Measurements from ENCODE around the gene KIAA1217. TPM values are rescaled to one million over a fixed set of nuclear protein-coding genes. Genes with fewer than 3 reads are reported as not detected.

KIAA1217 gene
- total RNA-seq, 1 donor from 2014 or later = 13.0 TPM

GRCh38 chr10:24229909-24230308 lies 21.0 kb downstream of the KIAA1217 start:
- Histone ChIP-seq H3K4me1 (no peaks in the 10 kb centered on the region), H3K9me3 (no peaks in the 10 kb centered on the region), H3K4me3 (no peak overlapping the region), H3K27ac (no peak overlapping the region), H3K27me3 (no peaks in the 10 kb centered on the region), H3K36me3 (no peaks in the 10 kb centered on the region)
- intact Hi-C loops (cut with DNase I) = no loop called here
- DNase-seq (ENCODE audit: low spot score in 2 of 2) = no peak
- TF ChIP-seq, protein P1, sequence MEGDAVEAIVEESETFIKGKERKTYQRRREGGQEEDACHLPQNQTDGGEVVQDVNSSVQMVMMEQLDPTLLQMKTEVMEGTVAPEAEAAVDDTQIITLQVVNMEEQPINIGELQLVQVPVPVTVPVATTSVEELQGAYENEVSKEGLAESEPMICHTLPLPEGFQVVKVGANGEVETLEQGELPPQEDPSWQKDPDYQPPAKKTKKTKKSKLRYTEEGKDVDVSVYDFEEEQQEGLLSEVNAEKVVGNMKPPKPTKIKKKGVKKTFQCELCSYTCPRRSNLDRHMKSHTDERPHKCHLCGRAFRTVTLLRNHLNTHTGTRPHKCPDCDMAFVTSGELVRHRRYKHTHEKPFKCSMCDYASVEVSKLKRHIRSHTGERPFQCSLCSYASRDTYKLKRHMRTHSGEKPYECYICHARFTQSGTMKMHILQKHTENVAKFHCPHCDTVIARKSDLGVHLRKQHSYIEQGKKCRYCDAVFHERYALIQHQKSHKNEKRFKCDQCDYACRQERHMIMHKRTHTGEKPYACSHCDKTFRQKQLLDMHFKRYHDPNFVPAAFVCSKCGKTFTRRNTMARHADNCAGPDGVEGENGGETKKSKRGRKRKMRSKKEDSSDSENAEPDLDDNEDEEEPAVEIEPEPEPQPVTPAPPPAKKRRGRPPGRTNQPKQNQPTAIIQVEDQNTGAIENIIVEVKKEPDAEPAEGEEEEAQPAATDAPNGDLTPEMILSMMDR (IDR thresholded peaks at IDR 0.05) = no peak

DNA sequence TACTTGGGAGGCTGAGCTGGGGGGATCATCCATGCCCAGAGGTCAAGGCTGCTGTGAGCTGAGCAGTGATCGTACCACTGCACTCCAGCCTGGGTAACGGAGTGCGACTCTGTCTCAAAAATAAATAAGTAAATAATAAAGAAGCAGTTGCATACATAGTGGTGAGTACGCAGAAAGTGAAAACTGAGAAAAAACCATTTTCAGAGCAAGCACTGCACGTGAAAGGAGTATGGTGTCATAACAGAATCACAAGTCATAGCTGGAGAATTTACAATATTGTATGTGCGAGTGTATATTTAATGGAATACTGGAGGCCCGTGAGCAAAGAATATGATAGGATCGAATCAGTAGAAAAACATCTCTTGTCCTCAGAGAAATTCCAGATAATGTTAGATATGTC lies 22.3 kb downstream of the KIAA1217 start:
- intact Hi-C loops (cut with DNase I) = no loop called here
- TF ChIP-seq, protein P1 (IDR thresholded peaks at IDR 0.05) = no peak
- no peaks in the 10 kb centered on the region for H3K36me3 ChIP-seq

GRCh38 chr10:24234784-24235183 lies 25.8 kb downstream of the KIAA1217 start:
- Histone ChIP-seq H3K9me3 (no peaks in the 10 kb centered on the region), H3K4me3 (no peak overlapping the region), H3K4me1 (peaks cover 1 to 2% of the 10 kb centered on the region in 2 donors), H3K36me3 (no peaks in the 10 kb centered on the region), H3K27ac (no peak overlapping the region), H3K27me3 (no peaks in the 10 kb centered on the region)
- no peak for DNase-seq (ENCODE audit: low spot score in 2 of 2)
- intact Hi-C loops (cut with DNase I) = no loop called here
- TF ChIP-seq, protein P1 (IDR thresholded peaks at IDR 0.05) = no peak

More for the DNA sequence above, 22.3 kb downstream of the KIAA1217 start:
- no peaks in the 10 kb centered on the region for H3K4me1 ChIP-seq
- H3K27ac ChIP-seq = no peak overlapping the region
- no peaks in the 10 kb centered on the region for H3K9me3 ChIP-seq
- DNase-seq (ENCODE audit: low spot score in 2 of 2) = no peak
- H3K4me3 ChIP-seq = no peak overlapping the region
- no peaks in the 10 kb centered on the region for H3K27me3 ChIP-seq

- H3K36me3 ChIP-seq = no peaks in the 10 kb centered on the region
- H3K9me3 ChIP-seq = no peaks in the 10 kb centered on the region
- H3K27me3 ChIP-seq = no peaks in the 10 kb centered on the region
- TF ChIP-seq, protein P1 (IDR thresholded peaks at IDR 0.05) = no peak
- peaks cover 2% of the 10 kb centered on the region in 2 donors for H3K4me1 ChIP-seq
- intact Hi-C loops (cut with DNase I) = no loop called here
- no peak for DNase-seq (ENCODE audit: low spot score in 2 of 2)
- no peak overlapping the region for H3K4me3 ChIP-seq
- H3K27ac ChIP-seq = no peak overlapping the region
Observed at GRCh38 chr10:24235471-24235870, 26.5 kb downstream of the KIAA1217 start.

DNA sequence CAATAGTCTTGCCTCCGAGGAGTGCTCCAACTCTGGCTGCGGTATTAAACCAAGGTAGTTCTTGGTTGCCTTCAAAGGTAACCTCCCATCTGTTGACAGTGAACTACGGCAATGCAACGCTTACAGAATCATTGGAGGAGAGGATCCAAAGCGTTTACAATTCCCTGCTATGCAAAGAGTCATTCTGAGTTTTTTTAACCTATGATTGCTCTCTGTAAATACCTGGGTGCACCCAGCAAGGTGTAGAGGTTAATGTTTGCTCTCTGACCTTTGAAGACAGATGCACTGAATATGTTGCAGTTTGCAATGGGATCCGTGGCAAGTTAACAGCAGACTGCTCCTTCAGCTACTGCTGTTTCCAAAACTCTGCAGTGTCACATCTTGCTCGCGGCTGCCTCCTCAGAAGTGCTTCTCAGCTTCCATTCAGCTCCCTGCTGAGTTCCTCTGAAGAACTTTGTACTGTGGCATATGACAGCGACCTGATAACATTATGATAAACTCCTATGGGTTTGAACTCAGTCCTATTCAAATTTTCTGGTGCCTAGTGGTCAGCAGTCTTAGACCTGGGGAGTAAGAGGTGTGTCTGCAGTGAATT lies 29.0 kb downstream of the KIAA1217 start:
- intact Hi-C loops (cut with DNase I) = no loop called here
- DNase-seq (ENCODE audit: low spot score in 2 of 2) = no peak
- H3K27ac ChIP-seq = no peak overlapping the region
- H3K4me3 ChIP-seq = no peak overlapping the region
- H3K36me3 ChIP-seq = no peaks in the 10 kb centered on the region
- H3K4me1 ChIP-seq = peaks cover 2 to 17% of the 10 kb centered on the region in 2 donors
- H3K9me3 ChIP-seq = no peaks in the 10 kb centered on the region
- TF ChIP-seq, protein P1 (IDR thresholded peaks at IDR 0.05) = no peak
- no peaks in the 10 kb centered on the region for H3K27me3 ChIP-seq
